H7 (cell line): ENCODE results near the gene TAS2R40. TPM values are rescaled to one million over a fixed set of nuclear protein-coding genes. Genes with fewer than 3 reads are reported as not detected.
"Not testable (repeated sequence)": the region's sequence is repeated elsewhere in the genome, so short reads cannot be mapped to it uniquely, and the experiment has no call there.

ENCODE experiments used
- DNase-seq: peaks from one replicate; pipeline ENCODE4 v3.0.0; 2012
- H3K27me3 ChIP-seq: 2 replicates; pipeline ENCODE4 v1.6.0; 2011; ENCODE audit warnings: mild to moderate bottlenecking, low read length; ENCODE audit not compliant: control insufficient read depth, insufficient read depth
- H3K36me3 ChIP-seq: replicated peaks from 2 replicates; pipeline ENCODE4 v1.5.1; 2011; ENCODE audit warnings: low read length; ENCODE audit not compliant: control insufficient read depth, insufficient read depth
- H3K4me3 ChIP-seq: 2 replicates; pipeline ENCODE4 v1.5.1; 2011; ENCODE audit warnings: low read depth, mild to moderate bottlenecking, control low read depth, low read length, moderate library complexity; ENCODE audit not compliant: insufficient read depth
- total RNA-seq: library from RNA; depleted of rRNA; stranded (reverse); fragments of >200 nt; shearing (Covaris generic); gene quantifications from 2 replicates; pipeline ENCODE4 v1.2.3, GENCODE V29; 2014; rRNA removed

TAS2R40 gene
- total RNA-seq: not detected in 2 replicates

DNA sequence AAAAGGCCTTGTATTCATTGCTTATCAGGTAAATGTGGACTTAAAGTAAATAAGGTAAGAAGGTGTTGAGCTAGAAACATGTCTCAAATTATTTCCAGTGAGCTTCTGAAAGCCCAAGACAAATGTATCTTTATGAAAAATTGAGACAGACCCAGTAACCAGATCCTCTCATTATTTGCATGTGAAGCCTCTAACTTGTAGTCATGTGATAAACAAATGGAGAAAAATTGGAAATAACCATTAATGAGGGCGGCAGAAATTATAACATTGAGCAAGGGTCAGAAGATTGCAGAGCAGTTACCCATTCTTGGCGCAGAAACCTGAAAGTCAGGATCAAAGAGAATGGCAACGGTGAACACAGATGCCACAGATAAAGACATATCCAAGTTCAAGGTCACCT is at the start of gene TAS2R40:
Gene TAS2R40, plus strand, starts transcription at position 301 of the 400 bp plus-strand sequence. Its CDS starts 42 bp downstream, at position 343.
- H3K36me3 ChIP-seq: no peaks in the 10 kb centered on the region
- no peaks in the 10 kb centered on the region; the same call in 1 of the 2 replicates for H3K27me3 ChIP-seq
- no peak within 1 kb of the TSS for H3K4me3 ChIP-seq
- no peak for DNase-seq

DNA sequence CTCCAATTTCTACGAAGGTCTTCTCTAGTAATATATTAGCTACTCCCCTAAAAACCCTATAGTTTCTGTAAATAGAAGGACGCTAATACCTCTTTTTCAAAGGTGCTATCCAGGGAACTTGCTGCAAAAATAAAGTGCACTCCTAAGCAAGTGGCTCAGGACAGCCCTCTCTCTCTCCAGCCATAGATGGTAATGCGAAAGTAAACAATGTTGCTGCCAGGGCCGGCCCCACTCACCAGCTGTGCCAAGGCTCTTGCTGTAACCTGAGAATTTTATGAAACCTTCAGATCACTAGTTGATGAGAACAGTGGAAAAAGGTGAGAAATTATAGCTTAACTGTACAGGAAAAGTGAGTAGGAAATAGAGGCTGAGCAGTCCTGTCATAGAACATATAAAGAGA is 49.5 kb upstream of the TAS2R40 start:
- DNase-seq: no peak
- no peak overlapping the region for H3K4me3 ChIP-seq
- H3K27me3 ChIP-seq: no peaks in the 10 kb centered on the region
- no peaks in the 10 kb centered on the region for H3K36me3 ChIP-seq

DNA sequence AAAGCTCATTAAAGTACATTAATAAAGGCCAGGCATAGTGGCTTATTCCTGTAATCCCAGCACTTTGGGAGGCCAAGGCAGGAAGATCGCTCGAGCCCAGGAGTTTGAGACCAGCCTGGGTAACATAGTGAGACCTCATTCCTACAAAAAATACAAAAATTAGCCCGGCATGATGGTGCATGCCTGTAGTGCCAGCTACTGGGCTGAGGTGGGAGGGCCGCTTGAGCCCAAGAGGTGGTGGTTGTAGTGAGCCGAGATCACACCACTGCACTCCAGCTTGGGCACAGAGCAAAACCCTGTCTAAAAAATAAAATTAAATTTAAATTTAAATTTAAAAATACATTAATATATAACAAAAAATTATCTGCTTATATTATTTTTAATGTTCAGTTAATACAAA is 45.7 kb upstream of the TAS2R40 start:
- Histone ChIP-seq H3K4me3 (no peak overlapping the region), H3K27me3 (no peaks in the 10 kb centered on the region), H3K36me3 (no peaks in the 10 kb centered on the region)
- DNase-seq: no peak

DNA sequence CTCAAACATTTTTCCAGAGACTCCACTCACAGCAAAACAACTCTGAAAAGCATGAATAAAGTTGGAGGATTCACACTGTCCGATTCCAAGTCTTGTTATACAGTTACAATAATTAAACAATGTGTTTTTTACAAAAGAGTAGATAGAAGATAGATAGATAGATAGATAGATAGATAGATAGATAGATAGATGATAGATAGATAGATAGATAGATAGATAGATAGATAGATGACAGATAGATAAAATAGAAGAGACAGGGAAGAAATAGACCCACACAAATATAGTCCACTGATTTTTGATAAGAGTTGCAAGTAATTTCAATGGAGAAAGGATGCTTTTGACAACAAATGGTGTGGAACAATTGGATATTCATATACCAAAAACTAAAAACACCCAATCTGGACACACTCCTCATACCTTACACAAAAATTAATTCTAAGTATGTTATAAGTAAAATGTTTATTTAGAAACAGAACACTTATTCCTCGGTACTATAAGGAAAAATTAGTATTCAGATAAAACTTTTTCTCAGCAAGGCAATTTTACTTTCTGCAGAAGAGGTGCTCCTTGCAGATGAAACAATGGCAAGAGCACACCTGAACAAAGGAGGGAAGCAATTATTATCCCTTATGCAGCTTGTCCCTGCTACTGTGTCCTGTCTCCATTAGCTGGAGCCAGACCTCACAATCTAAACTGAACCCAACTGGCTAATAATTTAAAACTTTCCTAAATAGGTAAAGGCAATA is 44.3 kb upstream of the TAS2R40 start:
- Histone ChIP-seq H3K27me3 (no peaks in the 10 kb centered on the region), H3K4me3 (no peak overlapping the region), H3K36me3 (no peaks in the 10 kb centered on the region)
- DNase-seq: no peak

DNA sequence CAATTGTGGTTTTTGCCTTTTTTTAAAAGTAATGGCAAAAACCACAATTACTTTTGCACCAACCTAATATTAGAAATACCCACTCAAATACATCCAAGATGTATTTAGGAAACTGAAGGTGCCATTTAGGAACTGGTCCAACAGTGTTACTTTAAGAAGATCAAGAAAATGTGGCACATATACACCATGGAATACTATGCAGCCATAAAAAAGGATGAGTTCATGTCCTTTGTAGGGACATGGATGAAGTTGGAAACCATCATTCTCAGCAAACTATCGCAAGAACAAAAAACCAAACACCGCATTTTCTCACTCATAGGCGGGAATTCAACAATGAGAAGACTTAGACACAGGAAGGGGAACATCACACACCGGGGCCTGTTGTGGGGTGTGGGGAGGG is 41.1 kb upstream of the TAS2R40 start:
- not testable (repeated sequence) for H3K4me3 ChIP-seq, H3K27me3 ChIP-seq, H3K36me3 ChIP-seq, DNase-seq

DNA sequence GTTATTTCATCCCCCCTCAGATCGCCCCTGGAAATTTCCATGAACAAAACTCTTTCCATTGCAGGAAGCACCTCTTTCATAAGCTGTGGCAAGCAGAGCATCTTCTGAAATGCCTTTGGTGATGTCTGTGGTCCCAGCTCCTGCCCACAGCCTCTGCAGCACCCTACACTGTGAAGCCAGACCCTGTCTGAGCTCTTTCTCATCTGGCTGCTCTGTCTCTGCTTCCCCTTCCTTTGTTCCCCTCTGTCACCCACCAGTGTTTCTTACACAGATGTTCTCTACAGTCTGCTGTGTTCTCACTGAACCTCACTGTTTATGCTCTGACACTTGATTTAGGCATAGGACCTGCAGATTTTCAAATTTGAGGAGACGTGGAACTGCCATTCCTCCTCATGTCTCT is 40.5 kb upstream of the TAS2R40 start:
- no peak for DNase-seq
- no peaks in the 10 kb centered on the region for H3K27me3 ChIP-seq
- no peaks in the 10 kb centered on the region for H3K36me3 ChIP-seq
- no peak overlapping the region for H3K4me3 ChIP-seq

DNA sequence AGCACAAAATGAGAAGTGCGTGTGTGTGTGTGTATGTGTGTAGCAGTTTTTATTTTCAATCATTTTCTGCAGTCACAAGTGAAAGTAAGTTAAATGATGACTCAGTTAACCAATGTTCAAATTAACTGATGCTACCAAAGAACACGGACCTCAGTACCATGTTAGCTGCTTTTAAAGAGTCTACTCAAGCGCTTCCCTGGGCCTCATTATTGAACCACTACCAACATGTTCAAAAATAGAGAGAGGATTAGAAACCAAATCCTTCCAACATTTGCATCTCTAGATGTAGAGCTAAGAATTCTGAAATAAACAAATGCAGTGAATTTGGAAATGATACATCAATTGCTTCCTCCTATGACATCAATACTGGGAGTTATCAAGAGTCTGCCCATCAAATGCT is 38.8 kb upstream of the TAS2R40 start, which contains the start of gene TAS2R39:
Gene TAS2R39, plus strand, starts transcription at position 396 of the 400 bp plus-strand sequence. Its CDS starts 0 bp downstream, at position 396.
- no peak for DNase-seq
- Histone ChIP-seq H3K27me3 (no peaks in the 10 kb centered on the region), H3K4me3 (no peak within 1 kb of the TSS), H3K36me3 (no peaks in the 10 kb centered on the region)

DNA sequence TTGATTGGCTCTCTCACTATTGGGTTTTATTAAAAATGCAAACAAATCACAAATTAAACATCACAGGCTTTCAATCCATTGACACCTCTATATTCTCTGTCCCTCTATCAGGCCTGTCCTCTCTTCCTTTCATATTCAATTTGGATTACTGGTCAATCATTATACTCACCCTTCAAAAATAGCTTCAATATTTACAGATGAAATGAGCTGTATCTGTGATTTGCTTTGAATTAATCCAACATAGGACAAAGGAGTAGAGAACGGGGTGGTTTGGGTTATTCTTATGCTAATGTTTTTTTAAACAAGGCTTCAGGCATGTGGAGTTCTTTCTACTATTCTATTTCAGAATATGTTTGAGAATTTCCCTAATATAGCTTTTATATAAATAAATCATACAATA is 36.3 kb upstream of the TAS2R40 start:
- DNase-seq: no peak
- Histone ChIP-seq H3K27me3 (no peaks in the 10 kb centered on the region), H3K4me3 (no peak overlapping the region), H3K36me3 (no peaks in the 10 kb centered on the region)

DNA sequence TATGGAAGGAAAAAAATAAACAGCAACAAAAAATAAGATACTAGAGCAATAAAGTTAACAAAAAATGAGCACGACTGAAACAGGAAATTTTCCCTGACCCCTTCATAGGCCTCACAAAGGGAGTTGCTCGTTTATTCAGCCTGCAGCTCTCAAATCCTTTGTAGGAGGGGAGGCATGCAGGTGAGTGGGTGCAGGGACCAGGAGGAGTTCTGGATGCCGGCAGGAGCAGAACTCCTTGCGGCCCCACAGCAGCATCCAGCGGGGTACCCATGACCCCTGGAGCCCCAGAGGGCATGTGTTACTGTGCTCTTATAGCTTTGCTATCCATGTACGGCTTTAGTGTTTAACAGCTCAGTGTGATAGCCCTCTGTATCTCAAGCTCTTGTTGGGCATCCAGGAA is 32.8 kb upstream of the TAS2R40 start:
- DNase-seq: no peak
- Histone ChIP-seq H3K36me3 (no peaks in the 10 kb centered on the region), H3K27me3 (no peaks in the 10 kb centered on the region), H3K4me3 (no peak overlapping the region)

DNA sequence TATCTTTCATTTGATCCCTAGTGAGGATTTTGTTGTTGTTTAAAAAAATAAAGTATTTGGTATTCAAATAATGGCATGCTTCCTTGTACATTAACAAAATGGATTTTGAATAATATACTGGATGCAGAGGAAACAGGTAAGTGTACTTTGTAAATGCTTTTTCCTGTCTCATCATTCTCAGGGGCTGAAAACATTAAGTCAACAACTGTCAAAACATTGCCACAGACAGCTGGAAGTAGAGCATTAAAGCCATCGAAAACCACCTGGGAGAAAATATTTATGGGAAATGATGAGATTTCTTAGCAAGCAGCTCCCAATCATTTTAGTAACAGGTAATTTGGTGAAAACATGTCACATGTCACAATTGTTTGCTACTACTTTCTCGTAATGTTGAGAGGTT is 28.0 kb upstream of the TAS2R40 start:
- H3K27me3 ChIP-seq: no peaks in the 10 kb centered on the region
- H3K36me3 ChIP-seq: no peaks in the 10 kb centered on the region
- H3K4me3 ChIP-seq: no peak overlapping the region
- no peak for DNase-seq

DNA sequence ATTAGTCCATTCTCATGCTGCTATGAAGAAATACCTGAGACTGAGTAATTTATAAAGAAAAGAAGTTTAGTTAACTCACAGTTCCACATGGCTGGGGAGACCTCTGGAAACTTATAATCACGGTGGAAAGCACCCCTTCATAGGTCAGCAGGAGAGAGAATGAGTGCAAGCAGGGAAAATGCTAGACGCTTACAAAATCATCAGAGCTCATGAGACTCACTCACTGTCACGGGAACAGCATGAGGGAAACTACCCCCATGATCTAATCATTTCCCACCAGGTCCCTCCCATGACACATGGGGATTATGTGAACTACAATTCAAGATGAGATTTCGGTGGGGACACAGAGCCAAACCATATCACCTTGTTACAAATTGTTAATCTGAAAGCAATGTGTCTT is 22.8 kb upstream of the TAS2R40 start:
- Histone ChIP-seq H3K27me3 (no peaks in the 10 kb centered on the region), H3K4me3 (no peak overlapping the region), H3K36me3 (no peaks in the 10 kb centered on the region)
- DNase-seq: no peak

DNA sequence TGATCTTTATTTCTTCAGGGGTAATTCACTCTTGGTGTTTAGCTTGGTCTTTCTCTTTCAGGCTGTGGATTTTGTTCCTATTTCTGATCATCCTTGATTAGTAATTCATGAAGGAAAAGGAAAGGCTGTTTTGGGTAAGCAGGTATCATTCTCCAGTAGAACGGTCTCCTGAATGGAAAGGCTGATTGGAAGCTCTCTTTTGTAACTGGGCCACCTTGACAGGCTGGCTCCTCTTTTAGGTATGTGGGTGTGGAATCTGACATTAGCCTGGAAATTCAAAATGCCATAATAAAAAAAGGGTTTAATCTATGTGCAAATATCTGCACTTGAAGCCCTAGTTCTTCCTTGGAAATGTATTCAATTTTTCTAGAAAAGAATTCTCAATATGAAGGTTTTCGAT is 19.7 kb upstream of the TAS2R40 start:
- no peaks in the 10 kb centered on the region for H3K27me3 ChIP-seq
- DNase-seq: no peak
- no peaks in the 10 kb centered on the region for H3K36me3 ChIP-seq
- H3K4me3 ChIP-seq: no peak overlapping the region

DNA sequence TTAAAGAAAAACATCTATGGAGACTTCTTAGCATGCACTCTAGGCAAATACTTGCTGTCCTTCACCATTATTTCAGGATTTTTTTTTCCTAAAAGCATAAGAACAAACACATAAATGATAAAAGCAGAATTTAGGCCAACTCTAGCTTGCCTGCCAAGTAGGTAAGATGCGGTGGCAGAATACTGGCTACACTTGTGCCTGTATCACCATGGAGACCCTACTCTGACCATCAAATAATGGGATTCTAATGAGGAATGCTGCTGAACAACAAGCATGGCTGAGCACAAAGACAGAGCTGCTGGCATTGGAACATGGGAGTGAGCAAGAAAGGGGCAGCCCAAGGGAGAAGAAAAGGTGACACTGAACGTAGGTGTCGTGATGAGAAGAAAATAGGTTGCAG is 18.5 kb upstream of the TAS2R40 start:
- no peak overlapping the region for H3K4me3 ChIP-seq
- no peak for DNase-seq
- no peaks in the 10 kb centered on the region for H3K36me3 ChIP-seq
- no peaks in the 10 kb centered on the region for H3K27me3 ChIP-seq

DNA sequence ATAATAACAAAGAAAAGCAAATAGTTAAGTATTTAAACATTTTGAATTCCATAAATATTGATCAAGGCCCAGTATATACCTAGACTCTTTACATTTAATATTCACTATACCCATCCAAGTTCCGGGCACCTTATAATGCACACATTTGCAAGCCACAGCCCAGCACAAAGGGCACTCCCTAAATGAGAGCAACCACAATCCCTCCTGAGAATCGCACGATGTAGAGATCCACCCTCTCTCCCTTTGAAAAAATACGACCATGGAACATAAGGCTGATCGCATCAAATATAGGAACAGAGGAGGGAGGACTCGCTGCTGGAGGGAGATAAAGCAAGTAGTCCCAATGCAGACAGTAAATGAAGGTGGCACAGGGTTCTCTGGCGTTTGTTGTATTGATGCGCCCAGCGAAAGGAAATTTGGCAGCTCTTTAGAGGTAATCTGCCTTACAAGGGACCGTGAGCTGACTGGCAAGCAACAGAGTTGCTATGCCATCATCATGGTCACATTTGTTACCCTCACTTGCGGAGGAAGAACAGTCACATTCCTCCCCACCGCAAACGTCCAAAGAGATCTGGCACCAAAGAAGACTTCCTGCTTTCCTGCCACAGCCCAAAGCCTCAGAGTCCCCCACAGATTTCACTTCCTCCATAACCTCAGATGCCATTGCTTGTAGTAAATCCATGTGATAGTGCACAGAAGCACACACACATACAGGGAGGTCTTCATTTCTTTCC is 16.1 kb upstream of the TAS2R40 start:
- no peak for DNase-seq
- Histone ChIP-seq H3K36me3 (no peaks in the 10 kb centered on the region), H3K4me3 (no peak overlapping the region), H3K27me3 (no peaks in the 10 kb centered on the region)

DNA sequence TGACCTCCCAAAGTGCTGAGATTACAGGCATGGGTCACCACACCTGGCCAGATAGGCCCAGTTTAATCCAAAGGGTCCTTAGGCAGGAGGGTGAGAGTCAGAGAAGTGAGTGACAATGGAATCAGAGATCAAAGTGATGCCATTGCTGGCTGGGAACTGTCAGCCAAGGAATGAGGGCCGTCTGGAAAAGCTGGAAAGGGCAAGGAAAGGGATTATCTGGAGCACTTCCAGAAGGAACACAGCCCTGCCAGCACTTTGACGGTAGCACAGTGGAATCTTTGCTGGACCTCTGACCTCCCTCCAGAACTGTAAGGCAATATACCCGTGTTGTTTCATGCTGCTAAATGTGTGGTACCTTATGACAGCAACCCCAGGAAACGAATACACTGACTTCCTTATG is 11.3 kb upstream of the TAS2R40 start:
- Histone ChIP-seq H3K4me3 (no peak overlapping the region), H3K36me3 (no peaks in the 10 kb centered on the region), H3K27me3 (no peaks in the 10 kb centered on the region)
- DNase-seq: no peak
